Activated T-cell treated with anti-CD3 and anti-CD28 coated beads, Interleukin-2, amount 50 U/mL, for 72 hours (primary cell): ENCODE measurements around the gene ZC2HC1B. TPM values are rescaled to one million over a fixed set of nuclear protein-coding genes. Genes with fewer than 3 reads are reported as not detected.
"Not testable (repeated sequence)": the region's sequence is repeated elsewhere in the genome, so short reads cannot be mapped to it uniquely, and the experiment has no call there.

ENCODE experiments used
- ATAC-seq, 2 donors: fragments of 150-1000 bp; cut with Tn5 transposase; replicated peaks in 1 of 2; 2 replicates each; pipeline ENCODE4 v1.10.0; 2021; ENCODE audit warnings: moderate library complexity in 2 of 2, mild to moderate bottlenecking in 1 of 2
- DNase-seq, 2 donors: peaks; one replicate each; pipeline ENCODE4 v3.0.0; 2021 to 2022; ENCODE audit warnings: mixed read lengths in 1 of 2
- H3K27ac Mint-ChIP-seq: one replicate; pipeline ENCODE4 v1.8.0; 2022; ENCODE audit warnings: mild to moderate bottlenecking, moderate library complexity, mixed read lengths
- H3K27me3 Mint-ChIP-seq: one replicate; pipeline ENCODE4 v1.8.0; 2022; ENCODE audit warnings: low read depth, mixed read lengths
- H3K36me3 Mint-ChIP-seq, 2 donors: one replicate each; pipeline ENCODE4 v1.8.0; 2022; ENCODE audit warnings: mixed read lengths in 2 of 2, mild to moderate bottlenecking in 1 of 2; ENCODE audit not compliant: insufficient read depth in 2 of 2
- H3K4me1 Mint-ChIP-seq: one replicate; pipeline ENCODE4 v1.8.0; 2022; ENCODE audit warnings: low read depth, mixed read lengths
- H3K4me3 Mint-ChIP-seq, 2 donors: one replicate each; pipeline ENCODE4 v1.8.0; 2022; ENCODE audit warnings: mild to moderate bottlenecking in 2 of 2, mixed read lengths in 2 of 2, moderate library complexity in 2 of 2
- H3K9me3 Mint-ChIP-seq, 2 donors: one replicate each; pipeline ENCODE4 v1.8.0; 2022; ENCODE audit warnings: mixed read lengths in 2 of 2
- total RNA-seq, 2 donors: library from RNA; stranded (reverse); gene quantifications; one replicate each; pipeline ENCODE4 v1.2.3, GENCODE V29; 2022

Gene ZC2HC1B
- total RNA-seq, 2 donors from 2014 or later, result not detected

GRCh38 chr6:143911028-143911427 is 46.8 kb downstream of the ZC2HC1B start:
- no peak overlapping the region for H3K27ac Mint-ChIP-seq
- H3K4me3 Mint-ChIP-seq, result no peak overlapping the region
- peaks cover 25 to 27% of the 10 kb centered on the region in 2 donors for H3K9me3 Mint-ChIP-seq
- H3K36me3 Mint-ChIP-seq, result peaks cover 12 to 16% of the 10 kb centered on the region in 2 donors
- no peaks in the 10 kb centered on the region for H3K27me3 Mint-ChIP-seq
- no peaks in the 10 kb centered on the region for H3K4me1 Mint-ChIP-seq
- no peak for ATAC-seq
- DNase-seq, result no peak

GRCh38 chr6:143912671-143913070 is 48.4 kb downstream of the ZC2HC1B start:
- H3K36me3 Mint-ChIP-seq, result peaks cover 12 to 17% of the 10 kb centered on the region in 2 donors
- no peak overlapping the region for H3K4me3 Mint-ChIP-seq
- H3K27me3 Mint-ChIP-seq, result no peaks in the 10 kb centered on the region
- ATAC-seq (no peak), DNase-seq (no peak)
- no peak overlapping the region for H3K27ac Mint-ChIP-seq
- peaks cover 23 to 27% of the 10 kb centered on the region in 2 donors for H3K9me3 Mint-ChIP-seq
- no peaks in the 10 kb centered on the region for H3K4me1 Mint-ChIP-seq

- not testable (repeated sequence) for ATAC-seq, H3K4me1 Mint-ChIP-seq
- peaks cover 15 to 23% of the 10 kb centered on the region in 2 donors for H3K9me3 Mint-ChIP-seq
Observed at GRCh38 chr6:143917026-143917425, 52.8 kb downstream of the ZC2HC1B start.

GRCh38 chr6:143928853-143929252 is 64.6 kb downstream of the ZC2HC1B start:
- Mint-ChIP-seq H3K27me3 (peaks cover 5% of the 10 kb centered on the region), H3K4me1 (no peaks in the 10 kb centered on the region), H3K9me3 (peaks cover 13% of the 10 kb centered on the region in 2 donors), H3K4me3 (no peak overlapping the region), H3K27ac (no peak overlapping the region), H3K36me3 (peaks cover 8 to 14% of the 10 kb centered on the region in 2 donors)
- DNase-seq (no peak), ATAC-seq (no peak)

More at GRCh38 chr6:143917026-143917425, 52.8 kb downstream of the ZC2HC1B start:
- not testable (repeated sequence) for H3K27ac Mint-ChIP-seq, H3K4me3 Mint-ChIP-seq, H3K27me3 Mint-ChIP-seq, DNase-seq
- H3K36me3 Mint-ChIP-seq, result peaks cover 12 to 24% of the 10 kb centered on the region in 2 donors

GRCh38 chr6:143929975-143930374 is 65.7 kb downstream of the ZC2HC1B start:
- ATAC-seq, result no peak
- H3K9me3 Mint-ChIP-seq, result peaks cover 13% of the 10 kb centered on the region in 2 donors
- H3K27ac Mint-ChIP-seq, result no peak overlapping the region
- H3K27me3 Mint-ChIP-seq, result peaks cover 5% of the 10 kb centered on the region
- H3K36me3 Mint-ChIP-seq, result peaks cover 8 to 14% of the 10 kb centered on the region in 2 donors
- no peak for DNase-seq
- H3K4me1 Mint-ChIP-seq, result no peaks in the 10 kb centered on the region
- no peak overlapping the region for H3K4me3 Mint-ChIP-seq

GRCh38 chr6:143934331-143934730 is 70.1 kb downstream of the ZC2HC1B start:
- H3K27me3 Mint-ChIP-seq, result peaks cover 5% of the 10 kb centered on the region
- no peaks in the 10 kb centered on the region for H3K4me1 Mint-ChIP-seq
- no peak for ATAC-seq
- no peak for DNase-seq
- no peak overlapping the region for H3K4me3 Mint-ChIP-seq
- peak overlapping the region; percentile 59 for H3K27ac Mint-ChIP-seq
- H3K9me3 Mint-ChIP-seq, result peaks cover 3 to 9% of the 10 kb centered on the region in 2 donors
- peaks cover 6 to 9% of the 10 kb centered on the region in 2 donors for H3K36me3 Mint-ChIP-seq

GRCh38 chr6:143934867-143935266 is 70.6 kb downstream of the ZC2HC1B start:
- Mint-ChIP-seq H3K9me3 (peaks cover 3 to 8% of the 10 kb centered on the region in 2 donors), H3K4me3 (no peak overlapping the region), H3K27me3 (peaks cover 3% of the 10 kb centered on the region), H3K27ac (no peak overlapping the region), H3K4me1 (peaks cover 5% of the 10 kb centered on the region), H3K36me3 (peaks cover 6 to 7% of the 10 kb centered on the region in 2 donors)
- no peak for ATAC-seq
- DNase-seq, result no peak

GRCh38 chr6:143936347-143936746 is 72.1 kb downstream of the ZC2HC1B start:
- peaks cover 3 to 6% of the 10 kb centered on the region in 2 donors for H3K9me3 Mint-ChIP-seq
- H3K36me3 Mint-ChIP-seq, result peaks cover 6% of the 10 kb centered on the region in 2 donors
- peaks cover 9% of the 10 kb centered on the region for H3K4me1 Mint-ChIP-seq
- no peak overlapping the region for H3K4me3 Mint-ChIP-seq
- H3K27ac Mint-ChIP-seq, result no peak overlapping the region
- H3K27me3 Mint-ChIP-seq, result no peaks in the 10 kb centered on the region
- DNase-seq (no peak), ATAC-seq (no peak)

GRCh38 chr6:143936778-143937667 is 72.7 kb downstream of the ZC2HC1B start:
- ATAC-seq (no peak), DNase-seq (no peak)
- no peak overlapping the region for H3K27ac Mint-ChIP-seq
- peaks cover 14% of the 10 kb centered on the region for H3K4me1 Mint-ChIP-seq
- H3K4me3 Mint-ChIP-seq, result no peak overlapping the region
- peaks cover 6% of the 10 kb centered on the region in 2 donors for H3K36me3 Mint-ChIP-seq
- no peaks in the 10 kb centered on the region for H3K27me3 Mint-ChIP-seq
- peaks cover 3 to 4% of the 10 kb centered on the region in 2 donors for H3K9me3 Mint-ChIP-seq

- peaks cover 18% of the 10 kb centered on the region for H3K4me1 Mint-ChIP-seq
- no peak for DNase-seq
- no peak overlapping the region for H3K27ac Mint-ChIP-seq
- H3K27me3 Mint-ChIP-seq, result no peaks in the 10 kb centered on the region
- ATAC-seq, result no peak
- H3K9me3 Mint-ChIP-seq, result no peaks in the 10 kb centered on the region
- H3K36me3 Mint-ChIP-seq, result peaks cover 2% of the 10 kb centered on the region in 2 donors
- H3K4me3 Mint-ChIP-seq, result no peak overlapping the region
Observed at GRCh38 chr6:143937668-143937970, 73.3 kb downstream of the ZC2HC1B start.

- DNase-seq (no peak), ATAC-seq (no peak)
- peaks cover 18% of the 10 kb centered on the region for H3K4me1 Mint-ChIP-seq
- no peak overlapping the region for H3K4me3 Mint-ChIP-seq
- no peaks in the 10 kb centered on the region for H3K36me3 Mint-ChIP-seq
- no peaks in the 10 kb centered on the region for H3K9me3 Mint-ChIP-seq
- H3K27me3 Mint-ChIP-seq, result no peaks in the 10 kb centered on the region
- no peak overlapping the region for H3K27ac Mint-ChIP-seq
Observed at GRCh38 chr6:143939364-143939763, 75.1 kb downstream of the ZC2HC1B start.

GRCh38 chr6:143940011-143940597 is 75.8 kb downstream of the ZC2HC1B start:
- Mint-ChIP-seq H3K27me3 (no peaks in the 10 kb centered on the region), H3K36me3 (no peaks in the 10 kb centered on the region), H3K9me3 (no peaks in the 10 kb centered on the region), H3K4me1 (peaks cover 18% of the 10 kb centered on the region), H3K4me3 (no peak overlapping the region), H3K27ac (no peak overlapping the region)
- ATAC-seq (peak; percentile 76 to 84), DNase-seq (peak; percentile 64 to 68)

GRCh38 chr6:143941852-143942627 is 77.8 kb downstream of the ZC2HC1B start:
- DNase-seq, result peak; percentile 63 to 74
- no peaks in the 10 kb centered on the region for H3K36me3 Mint-ChIP-seq
- H3K4me3 Mint-ChIP-seq, result no peak overlapping the region
- peaks cover 18% of the 10 kb centered on the region for H3K4me1 Mint-ChIP-seq
- H3K27ac Mint-ChIP-seq, result no peak overlapping the region
- H3K27me3 Mint-ChIP-seq, result no peaks in the 10 kb centered on the region
- peak; percentile 71 to 73 for ATAC-seq
- H3K9me3 Mint-ChIP-seq, result no peaks in the 10 kb centered on the region
